Upper lobe of left lung (tissue), 4 donors: Measurements from ENCODE around the gene LBX1.

Experiments
- POLR2A ChIP-seq, 4 donors: fragments of 450-650 bp; IDR thresholded peaks; one replicate each; pipeline ENCODE4 v1.5.1; 2016 to 2017; ENCODE audit warnings: antibody characterized with exemption in 4 of 4, mild to moderate bottlenecking in 2 of 4
- POLR2AphosphoS5 ChIP-seq, 2 donors: sonication (generic); formaldehyde crosslinking; IDR thresholded peaks; one replicate each; pipeline ENCODE4 v1.5.1; 2017; ENCODE audit warnings: antibody characterized with exemption in 2 of 2

GRCh38 chr10:101189461-101190401 lies 39.5 kb downstream of the LBX1 start:
- TF ChIP-seq POLR2A (IDR thresholded peaks at IDR 0.05) (no peak), POLR2AphosphoS5 (IDR thresholded peaks at IDR 0.05) (no peak)
